D721Med (cell line): Measurements from ENCODE around the gene RPL7A.
"Not testable (repeated sequence)": the region's sequence is repeated elsewhere in the genome, so short reads cannot be mapped to it uniquely, and the experiment has no call there.

Experiments
- DNase-seq: peaks from one replicate; pipeline ENCODE4 v3.0.0; 2011; ENCODE audit warnings: low spot score; ENCODE audit not compliant: insufficient read length
- FAIRE-seq: peaks from 2 replicates; lab custom pipeline; 2011; peaks lifted over from hg19 to GRCh38; lab: Jason Lieb, UNC
- CTCF ChIP-seq: IDR thresholded peaks from 2 replicates; pipeline ENCODE4 v1.5.1; 2012; ENCODE audit warnings: mild to moderate bottlenecking, control low read depth; ENCODE audit not compliant: insufficient read depth; ENCODE audit errors: missing control alignments

The RPL7A gene

GRCh38 chr9:133331221-133331620, 16.8 kb upstream of the RPL7A start:
- TF ChIP-seq CTCF = no peak
- FAIRE-seq = no peak
- no peak for DNase-seq

- no peak for TF ChIP-seq CTCF
- no peak for FAIRE-seq
- no peak for DNase-seq
These were observed 16.2 kb upstream of the RPL7A start for GRCh38 chr9:133331641-133332380.

- no peak for TF ChIP-seq CTCF
- DNase-seq = no peak
- no peak for FAIRE-seq
These were observed 15.7 kb upstream of the RPL7A start for GRCh38 chr9:133332381-133332730.

GRCh38 chr9:133333011-133333410, 15.0 kb upstream of the RPL7A start:
- TF ChIP-seq CTCF = no peak
- FAIRE-seq (no peak), DNase-seq (no peak)

- FAIRE-seq (no peak), DNase-seq (no peak)
- no peak for TF ChIP-seq CTCF
These were observed 14.5 kb upstream of the RPL7A start for GRCh38 chr9:133333566-133333965.

- DNase-seq (no peak), FAIRE-seq (no peak)
- TF ChIP-seq CTCF = no peak
These were observed 13.9 kb upstream of the RPL7A start for GRCh38 chr9:133334161-133334560.

GRCh38 chr9:133334888-133335287, 13.1 kb upstream of the RPL7A start:
- not testable (repeated sequence) for FAIRE-seq

More at GRCh38 chr9:133334888-133335287, 13.1 kb upstream of the RPL7A start:
- not testable (repeated sequence) for DNase-seq
